Lower lobe of right lung (tissue), 2 donors: ENCODE results near the gene CEBPB. TPM values are rescaled to one million over a fixed set of nuclear protein-coding genes. Genes with fewer than 3 reads are reported as not detected.

Experiments
- ATAC-seq, 2 donors: fragments of 200-7000 bp; cut with Tn5 transposase; one replicate each; pipeline ENCODE4 v1.9.1; 2020 to 2022; ENCODE audit warnings: mild to moderate bottlenecking in 2 of 2, moderate library complexity in 2 of 2
- DNase-seq: peaks from one replicate; pipeline ENCODE4 v3.0.0-alpha.2; 2020
- H3K27ac ChIP-seq: fragments of 200-600 bp; one replicate; pipeline ENCODE4 v1.8.0; 2022
- H3K27me3 ChIP-seq: fragments of 200-600 bp; one replicate; pipeline ENCODE4 v1.8.0; 2022; ENCODE audit warnings: low read depth
- H3K36me3 ChIP-seq: fragments of 200-600 bp; one replicate; pipeline ENCODE4 v1.8.0; 2022; ENCODE audit warnings: mild to moderate bottlenecking
- H3K4me1 ChIP-seq: fragments of 200-600 bp; one replicate; pipeline ENCODE4 v1.8.0; 2022
- H3K4me3 ChIP-seq: fragments of 200-600 bp; one replicate; pipeline ENCODE4 v1.8.0; 2022; ENCODE audit warnings: mild to moderate bottlenecking
- H3K9me3 ChIP-seq: fragments of 200-600 bp; one replicate; pipeline ENCODE4 v1.8.0; 2022
- CTCF ChIP-seq: fragments of 200-600 bp; IDR thresholded peaks from one replicate; pipeline ENCODE4 v1.8.0; 2022; ENCODE audit warnings: antibody characterized with exemption, mild to moderate bottlenecking
- intact Hi-C: fragments of 100-400 bp; cut with DNase I; formaldehyde crosslinking; loops from one replicate; pipeline ENCODE4 v1.11.0; 2022
- total RNA-seq: library from RNA; stranded (reverse); fragmentation: NEBNext Ultra II Directional; extraction: Animal tissue kit (Norgen Biotek cat#: 25700); gene quantifications from one replicate; pipeline ENCODE4 v1.2.1, GENCODE V29; 2021
- donor health status: DM: no; HTN: yes; CAD: no; lungs with severe emphysema.

The CEBPB gene
- total RNA-seq, 1 donor from 2014 or later, result 326 TPM

DNA sequence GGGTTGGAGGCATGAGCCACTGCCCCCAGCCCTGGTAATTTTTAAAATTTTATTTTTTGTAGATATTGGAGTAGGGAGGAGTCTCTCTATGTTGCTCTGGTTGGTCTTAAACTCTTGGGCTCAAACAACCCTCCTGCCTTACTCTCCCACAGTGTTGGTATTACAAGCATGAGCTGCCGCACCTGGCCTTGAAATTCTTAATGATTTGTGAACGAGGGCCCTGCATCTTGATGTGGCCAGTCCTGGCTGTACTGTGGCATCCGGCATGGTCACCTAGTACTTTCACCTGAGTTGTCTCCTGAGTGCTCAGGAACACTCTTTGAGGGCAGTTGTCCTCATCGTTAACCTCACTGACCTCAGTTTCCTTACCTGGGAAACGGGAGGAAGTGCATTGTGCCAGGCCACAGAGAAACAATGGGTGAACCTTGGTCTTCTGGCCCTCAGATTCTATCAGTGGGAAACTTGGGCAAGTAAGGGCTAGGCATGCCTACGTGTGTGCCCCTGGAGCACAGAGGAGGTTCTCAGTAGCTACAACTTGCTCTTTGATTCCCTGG is 19.5 kb downstream of the CEBPB start:
- no peak overlapping the region for H3K27ac ChIP-seq
- no peak overlapping the region for H3K4me3 ChIP-seq
- H3K36me3 ChIP-seq, result no peaks in the 10 kb centered on the region
- intact Hi-C loops, result no loop called here
- H3K4me1 ChIP-seq, result peaks cover 4% of the 10 kb centered on the region
- TF ChIP-seq CTCF, result no peak
- no peaks in the 10 kb centered on the region for H3K27me3 ChIP-seq
- DNase-seq (peak; percentile 8), ATAC-seq (no peak)
- no peaks in the 10 kb centered on the region for H3K9me3 ChIP-seq

DNA sequence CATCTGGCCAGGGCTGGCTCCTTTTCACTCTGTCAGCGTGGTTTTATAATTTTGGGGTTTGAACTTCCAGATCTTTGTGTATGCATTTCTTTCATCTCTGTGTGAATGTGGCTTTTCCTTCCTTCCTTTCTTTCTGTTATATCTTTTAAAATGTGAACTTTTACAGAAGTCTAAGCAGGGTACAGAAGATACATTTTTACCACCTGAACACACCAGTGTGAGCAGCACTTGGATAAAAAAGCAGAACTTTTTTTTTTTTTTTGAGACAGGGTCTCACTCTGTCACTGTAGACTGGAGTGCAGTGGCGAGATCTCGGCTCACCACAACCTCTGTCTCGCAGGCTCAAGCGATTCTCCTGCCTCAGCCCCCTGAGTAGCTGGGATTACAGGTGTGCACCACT is 20.5 kb downstream of the CEBPB start:
- intact Hi-C loops, result no loop called here
- DNase-seq, result no peak
- H3K27ac ChIP-seq, result no peak overlapping the region
- no peaks in the 10 kb centered on the region for H3K27me3 ChIP-seq
- H3K4me1 ChIP-seq, result peaks cover 9% of the 10 kb centered on the region
- ATAC-seq, result no peak
- TF ChIP-seq CTCF, result no peak
- H3K9me3 ChIP-seq, result no peaks in the 10 kb centered on the region
- H3K36me3 ChIP-seq, result no peaks in the 10 kb centered on the region
- no peak overlapping the region for H3K4me3 ChIP-seq

GRCh38 chr20:50213531-50214106 is 23.0 kb downstream of the CEBPB start:
- Histone ChIP-seq H3K27ac (no peak overlapping the region), H3K36me3 (no peaks in the 10 kb centered on the region), H3K4me1 (peaks cover 9% of the 10 kb centered on the region), H3K4me3 (no peak overlapping the region), H3K27me3 (no peaks in the 10 kb centered on the region), H3K9me3 (no peaks in the 10 kb centered on the region)
- DNase-seq, result peak; percentile 23
- TF ChIP-seq CTCF, result no peak
- no peak for ATAC-seq
- intact Hi-C loops, result no loop called here

DNA sequence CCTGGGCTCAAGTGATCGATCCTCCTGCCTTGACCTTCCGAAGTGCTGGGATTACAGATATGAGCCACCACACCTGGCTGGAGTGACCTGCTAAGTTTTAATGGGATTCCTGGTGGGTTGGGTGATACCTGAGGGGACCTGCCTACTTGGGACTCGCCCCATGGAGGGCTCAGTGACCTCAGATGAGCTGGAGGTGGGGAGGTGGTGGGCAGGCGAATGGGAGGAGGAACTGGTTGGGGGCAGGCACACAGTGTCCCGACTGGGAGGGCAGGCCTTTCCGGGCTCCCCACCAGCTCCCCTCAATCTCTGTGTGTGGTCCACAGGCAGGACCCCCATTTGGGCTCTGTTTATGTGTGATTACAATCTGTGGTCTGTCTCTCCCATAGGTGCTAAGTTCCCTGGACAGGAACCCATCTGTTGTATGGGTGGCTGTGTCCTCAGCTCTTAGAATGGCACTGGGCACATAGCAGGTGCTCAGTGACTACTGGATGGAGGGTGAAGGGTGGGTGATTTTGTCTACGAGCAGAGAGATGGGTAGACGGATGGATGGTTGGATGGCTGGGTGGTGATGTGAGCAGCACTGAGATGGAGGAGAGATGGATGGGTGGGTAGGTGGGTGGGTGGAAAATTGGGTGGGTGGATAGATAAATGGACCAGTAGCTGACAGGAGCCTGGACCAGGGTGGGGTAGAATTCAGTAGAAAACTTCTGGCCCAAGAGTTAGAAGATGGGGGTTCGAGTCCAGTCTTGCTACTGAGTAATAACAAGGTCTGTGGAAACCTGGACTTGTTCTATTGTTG is 23.8 kb downstream of the CEBPB start:
- Histone ChIP-seq H3K4me1 (peaks cover 9% of the 10 kb centered on the region), H3K27me3 (no peaks in the 10 kb centered on the region), H3K9me3 (no peaks in the 10 kb centered on the region), H3K36me3 (no peaks in the 10 kb centered on the region), H3K4me3 (no peak overlapping the region), H3K27ac (no peak overlapping the region)
- intact Hi-C loops, result no loop called here
- DNase-seq (peak; percentile 8), ATAC-seq (no peak)
- TF ChIP-seq CTCF, result no peak

- DNase-seq (peak; percentile 12), ATAC-seq (no peak)
- Histone ChIP-seq H3K4me1 (peaks cover 9% of the 10 kb centered on the region), H3K36me3 (no peaks in the 10 kb centered on the region), H3K27me3 (no peaks in the 10 kb centered on the region), H3K27ac (no peak overlapping the region), H3K4me3 (no peak overlapping the region), H3K9me3 (no peaks in the 10 kb centered on the region)
- no peak for TF ChIP-seq CTCF
- intact Hi-C loops, result no loop called here
Measured at GRCh38 chr20:50215101-50215690, 24.6 kb downstream of the CEBPB start.
